ENCODE results near the gene PER2. TPM values are rescaled to one million over a fixed set of nuclear protein-coding genes. Genes with fewer than 3 reads are reported as not detected.
A peak's percentile ranks its signal among the peaks of the same experiment; 100 is the strongest.

The PER2 gene
- total RNA-seq, 2 experiments from 2014 or later, result 8.4 to 18.6 TPM

DNA sequence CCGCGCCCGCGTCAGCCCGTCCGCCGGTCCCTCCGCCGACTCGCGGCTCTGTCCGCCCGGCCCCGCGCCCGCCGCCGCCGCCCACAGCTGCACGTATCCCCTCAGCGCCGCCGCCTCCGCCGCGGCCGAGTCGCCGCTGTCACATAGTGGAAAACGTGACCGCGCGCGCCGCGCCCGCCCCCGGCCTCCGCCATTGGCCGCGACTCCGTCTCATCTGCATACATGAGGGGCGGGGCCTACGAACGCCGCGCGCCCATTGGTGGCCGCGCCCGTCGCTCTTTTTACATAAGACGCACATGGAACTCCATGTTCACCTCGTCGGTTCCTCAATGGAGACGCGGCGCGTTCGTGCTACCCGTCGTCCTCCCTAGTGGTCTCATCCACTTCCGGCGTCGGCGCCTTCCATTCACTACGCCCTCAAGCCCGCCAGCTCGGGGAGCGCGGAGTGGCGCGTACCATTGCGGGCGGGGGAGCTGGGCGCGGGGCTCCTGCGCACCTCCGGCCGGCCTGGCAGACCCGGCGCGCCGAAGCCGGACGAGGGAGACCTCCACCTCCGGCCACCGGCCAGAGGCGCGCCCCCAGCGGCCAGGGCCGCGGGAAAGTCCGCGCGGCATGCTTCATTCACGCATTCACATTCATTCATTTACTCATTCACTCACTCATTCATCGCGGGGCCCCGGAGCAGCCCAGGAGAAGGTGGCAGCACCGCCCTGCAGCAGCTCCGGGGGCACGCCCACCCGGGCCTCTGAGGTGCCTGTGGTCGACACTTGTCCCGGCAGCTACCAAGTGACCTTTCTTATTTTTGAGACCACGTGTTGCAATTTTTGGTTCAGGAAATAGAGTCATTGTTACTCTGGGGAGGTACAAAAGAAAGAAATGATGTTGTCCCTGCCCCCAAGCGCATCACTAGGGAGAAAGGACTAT is 502 bp upstream of the PER2 start:
- BruUV-seq (replicated peaks), result no TSS peak
- peak overlapping the region; percentile 54 for H3K27ac ChIP-seq (ENCODE audit: low read depth, low read length, poor library complexity, severe bottlenecking)
- H3K4me1 ChIP-seq (ENCODE audit: insufficient read depth, low read length, poor library complexity, severe bottlenecking), result peaks cover 24% of the 10 kb centered on the region
- intact Hi-C loops (cut with micrococcal nuclease; ENCODE audit: unreplicated experiment), result loop anchor here (2.0 kb wide), 3 partner anchors 32 to 138 kb away; partner anchors contain the start of genes ASB1, HES6 and TRAF3IP1
- H3K9me2 ChIP-seq (ENCODE audit: insufficient read depth, low read length), result no peaks in the 10 kb centered on the region
- H3K79me2 ChIP-seq (ENCODE audit: insufficient read depth, low read depth, low read length), result peaks cover 27% of the 10 kb centered on the region
- POLR2A ChIA-PET, result interaction anchor here (0.7 kb wide), 2 partner anchors 261 to 618 kb away, joined by 3 read pairs; no protein-coding TSS in a partner anchor
- peak overlapping the region; percentile 96 for H2AFZ ChIP-seq (ENCODE audit: low read length)
- H4K20me1 ChIP-seq (ENCODE audit: insufficient read depth, low read length), result peaks cover 11% of the 10 kb centered on the region
- no peak for TF ChIP-seq EZH2phosphoT487 (IDR thresholded peaks at IDR 0.05; ENCODE audit: borderline replicate concordance, low read depth, low read length)
- TF ChIP-seq, protein P1, sequence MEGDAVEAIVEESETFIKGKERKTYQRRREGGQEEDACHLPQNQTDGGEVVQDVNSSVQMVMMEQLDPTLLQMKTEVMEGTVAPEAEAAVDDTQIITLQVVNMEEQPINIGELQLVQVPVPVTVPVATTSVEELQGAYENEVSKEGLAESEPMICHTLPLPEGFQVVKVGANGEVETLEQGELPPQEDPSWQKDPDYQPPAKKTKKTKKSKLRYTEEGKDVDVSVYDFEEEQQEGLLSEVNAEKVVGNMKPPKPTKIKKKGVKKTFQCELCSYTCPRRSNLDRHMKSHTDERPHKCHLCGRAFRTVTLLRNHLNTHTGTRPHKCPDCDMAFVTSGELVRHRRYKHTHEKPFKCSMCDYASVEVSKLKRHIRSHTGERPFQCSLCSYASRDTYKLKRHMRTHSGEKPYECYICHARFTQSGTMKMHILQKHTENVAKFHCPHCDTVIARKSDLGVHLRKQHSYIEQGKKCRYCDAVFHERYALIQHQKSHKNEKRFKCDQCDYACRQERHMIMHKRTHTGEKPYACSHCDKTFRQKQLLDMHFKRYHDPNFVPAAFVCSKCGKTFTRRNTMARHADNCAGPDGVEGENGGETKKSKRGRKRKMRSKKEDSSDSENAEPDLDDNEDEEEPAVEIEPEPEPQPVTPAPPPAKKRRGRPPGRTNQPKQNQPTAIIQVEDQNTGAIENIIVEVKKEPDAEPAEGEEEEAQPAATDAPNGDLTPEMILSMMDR (conservative IDR thresholded peaks at IDR 0.05; ENCODE audit: low read length), result peak; percentile 41; the same call in 1 of the 2 replicates
- peak overlapping the region; percentile 76 for H3K4me3 ChIP-seq (ENCODE audit: low read depth, low read length, poor library complexity, severe bottlenecking)
- H3K9me3 ChIP-seq (ENCODE audit: low read length), result no peaks in the 10 kb centered on the region
- DNase-seq (ENCODE audit: low spot score), result peak; percentile 100
- H3K4me2 ChIP-seq (ENCODE audit: low read length), result peak overlapping the region; percentile 97
- CTCF ChIA-PET (ENCODE audit: unreplicated experiment), result interaction anchor here (0.9 kb wide), 1 partner anchor 191 kb away, joined by 3 read pairs; no protein-coding TSS in a partner anchor
- peaks cover 7% of the 10 kb centered on the region; the same call in 1 of the 2 replicates for H3K36me3 ChIP-seq (ENCODE audit: insufficient read depth, low read length)

DNA sequence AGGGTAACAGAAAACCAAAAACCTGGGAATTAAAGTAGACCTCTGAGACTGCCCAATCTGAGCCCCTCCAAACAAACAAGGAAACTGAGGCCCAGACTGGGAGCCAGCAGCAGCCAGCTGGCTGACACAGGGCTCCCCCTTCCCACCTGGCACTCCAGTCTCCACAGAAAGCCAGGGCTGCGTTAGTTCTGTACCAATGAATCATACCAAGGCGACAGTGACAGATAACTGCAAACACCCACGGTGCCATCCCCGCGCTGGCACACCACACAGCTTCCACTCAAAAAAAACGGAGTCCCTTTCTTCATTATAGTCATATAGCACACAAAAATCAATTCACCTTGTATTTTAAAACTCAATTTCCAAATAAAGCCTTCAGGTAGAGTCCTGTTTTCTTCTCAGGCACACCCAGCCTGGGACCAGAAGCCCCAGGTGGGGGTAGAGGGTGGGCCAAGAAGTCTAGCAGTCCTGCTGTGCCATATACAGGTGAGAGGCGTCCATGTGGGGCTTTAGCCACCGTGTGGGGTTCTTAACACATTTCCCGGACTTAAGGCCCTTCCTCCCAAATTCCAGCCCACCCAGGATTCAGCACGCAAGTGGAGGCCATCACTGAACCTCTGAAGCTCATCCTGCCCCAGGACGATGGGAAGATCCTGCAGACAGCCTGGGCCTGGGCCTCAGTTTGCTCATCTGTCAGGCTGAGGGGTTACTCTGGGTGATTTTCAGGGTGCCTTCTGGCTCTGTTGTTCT is 1.2 kb downstream of the PER2 start:
- peaks cover 11% of the 10 kb centered on the region for H4K20me1 ChIP-seq (ENCODE audit: insufficient read depth, low read length)
- intact Hi-C loops (cut with micrococcal nuclease; ENCODE audit: unreplicated experiment), result no loop called here
- ChIA-PET POLR2A (interaction anchor here (0.6 kb wide), 1 partner anchor 60 kb away, joined by 3 read pairs; no protein-coding TSS in a partner anchor), CTCF (ENCODE audit: unreplicated experiment) (no interaction called here)
- no peak overlapping the region for H3K27ac ChIP-seq (ENCODE audit: low read depth, low read length, poor library complexity, severe bottlenecking)
- no peaks in the 10 kb centered on the region for H3K9me3 ChIP-seq (ENCODE audit: low read length)
- DNase-seq (ENCODE audit: low spot score), result no peak
- H3K4me1 ChIP-seq (ENCODE audit: insufficient read depth, low read length, poor library complexity, severe bottlenecking), result peaks cover 36% of the 10 kb centered on the region
- TF ChIP-seq, protein P1 (conservative IDR thresholded peaks at IDR 0.05; ENCODE audit: low read length), result no peak
- no peak for TF ChIP-seq EZH2phosphoT487 (IDR thresholded peaks at IDR 0.05; ENCODE audit: borderline replicate concordance, low read depth, low read length)
- BruUV-seq (replicated peaks), result TSS peak; percentile 57
- peaks cover 7% of the 10 kb centered on the region; the same call in 1 of the 2 replicates for H3K36me3 ChIP-seq (ENCODE audit: insufficient read depth, low read length)
- H3K4me2 ChIP-seq (ENCODE audit: low read length), result peak overlapping the region; percentile 86
- H2AFZ ChIP-seq (ENCODE audit: low read length), result no peak overlapping the region; the same call in 1 of the 2 replicates
- H3K79me2 ChIP-seq (ENCODE audit: insufficient read depth, low read depth, low read length), result peaks cover 27% of the 10 kb centered on the region
- H3K9me2 ChIP-seq (ENCODE audit: insufficient read depth, low read length), result no peaks in the 10 kb centered on the region
- H3K4me3 ChIP-seq (ENCODE audit: low read depth, low read length, poor library complexity, severe bottlenecking), result peak overlapping the region; percentile 76
